IMR-90 (cell line): ENCODE data around the gene VAT1. TPM values are rescaled to one million over a fixed set of nuclear protein-coding genes. Genes with fewer than 3 reads are reported as not detected.

Experiments used
- ATAC-seq: fragments of 200-7000 bp; cut with Tn5 transposase; 2 replicates; pipeline ENCODE4 v1.9.1; 2020; ENCODE audit warnings: low read depth, mild to moderate bottlenecking, moderate library complexity
- BruUV-seq: library from RNA; stranded (reverse); fragments of 400-500 nt; replicated peaks from 2 replicates; lab custom pipeline; 2021; lab: Mats Ljungman, UMichigan
- CTCF ChIA-PET: fragments of 300-600 bp; formaldehyde crosslinking; extraction: SDS; loops from one replicate; lab custom pipeline; 2021; ENCODE audit warnings: antibody characterized with exemption; lab: Yijun Ruan, JAX
- POLR2A ChIA-PET: fragments of 300-600 bp; sonication (Branson Sonifier 250); formaldehyde crosslinking; loops from one replicate; lab custom pipeline; 2022; ENCODE audit warnings: antibody characterized with exemption; ENCODE audit not compliant: unreplicated experiment; lab: Charles Lee
- DNase-seq: peaks from one replicate; pipeline ENCODE4 v3.0.0; 2013
- H2AFZ ChIP-seq: replicated peaks from 2 replicates; pipeline ENCODE3; 2013; ENCODE audit warnings: low read length, mild to moderate bottlenecking; ENCODE audit not compliant: poor library complexity
- H2AK5ac ChIP-seq: 2 replicates; pipeline ENCODE4 v1.6.1; 2013; ENCODE audit warnings: low read depth, low read length, inconsistent platforms
- H2AK9ac ChIP-seq: replicated peaks from 2 replicates; pipeline ENCODE3; 2013; ENCODE audit warnings: mild to moderate bottlenecking, low read depth, low read length, moderate library complexity; ENCODE audit not compliant: poor library complexity
- H2BK120ac ChIP-seq: 2 replicates; pipeline ENCODE4 v1.6.1; 2013; ENCODE audit warnings: low read depth, low read length, inconsistent platforms
- H2BK15ac ChIP-seq: 3 replicates; pipeline ENCODE4 v1.6.1; 2013; ENCODE audit warnings: low read depth, low read length, inconsistent platforms
- H2BK20ac ChIP-seq: 2 replicates; pipeline ENCODE4 v1.6.1; 2013; ENCODE audit warnings: low read depth, mild to moderate bottlenecking, inconsistent platforms, low read length, moderate library complexity
- H2BK5ac ChIP-seq: 2 replicates; pipeline ENCODE4 v1.6.1; 2013; ENCODE audit warnings: mild to moderate bottlenecking, low read depth, low read length, inconsistent platforms; ENCODE audit not compliant: poor library complexity, severe bottlenecking
- H3K14ac ChIP-seq: replicated peaks from 2 replicates; pipeline ENCODE4 v1.6.1; 2013; ENCODE audit warnings: low read depth, low read length, inconsistent platforms
- H3K18ac ChIP-seq: 2 replicates; pipeline ENCODE4 v1.6.1; 2013; ENCODE audit warnings: low read depth, low read length, control low read depth
- H3K23ac ChIP-seq: 2 replicates; pipeline ENCODE4 v1.6.1; 2013; ENCODE audit warnings: low read depth, low read length, inconsistent platforms
- H3K27ac ChIP-seq: 2 replicates; pipeline ENCODE4 v1.5.1; 2013; ENCODE audit warnings: mild to moderate bottlenecking, control low read depth, low read length; ENCODE audit not compliant: insufficient read depth
- H3K27me3 ChIP-seq: 2 replicates; pipeline ENCODE4 v1.6.1; 2013; ENCODE audit warnings: low read length; ENCODE audit not compliant: control insufficient read depth, insufficient read depth
- H3K36me3 ChIP-seq: 2 replicates; pipeline ENCODE4 v1.6.1; 2013; ENCODE audit warnings: low read length, mixed read lengths; ENCODE audit not compliant: control insufficient read depth, insufficient read depth
- H3K4ac ChIP-seq: 2 replicates; pipeline ENCODE4 v1.6.1; 2013; ENCODE audit warnings: low read depth, low read length, inconsistent platforms
- H3K4me1 ChIP-seq: 2 replicates; pipeline ENCODE4 v1.6.1; 2013; ENCODE audit warnings: low read length, mixed read lengths; ENCODE audit not compliant: control insufficient read depth, insufficient read depth
- H3K4me2 ChIP-seq: 2 replicates; pipeline ENCODE4 v1.6.1; 2013; ENCODE audit warnings: low read depth, mild to moderate bottlenecking, control low read depth, low read length, moderate library complexity
- H3K4me3 ChIP-seq: 2 replicates; pipeline ENCODE4 v1.5.1; 2013; ENCODE audit warnings: low read depth, mild to moderate bottlenecking, control low read depth, low read length, moderate library complexity; ENCODE audit not compliant: insufficient read depth
- H3K56ac ChIP-seq: 2 replicates; pipeline ENCODE4 v1.6.1; 2013; ENCODE audit warnings: low read length, inconsistent platforms; ENCODE audit not compliant: insufficient read depth; ENCODE audit errors: extremely low read depth
- H3K79me1 ChIP-seq, 2 experiments: 2 replicates each; pipeline ENCODE4 v1.6.1; 2013; ENCODE audit warnings: low read length in 2 of 2, inconsistent platforms in 1 of 2, low read depth in 1 of 2
- H3K9ac ChIP-seq: 2 replicates; pipeline ENCODE4 v1.6.1; 2013; ENCODE audit warnings: low read depth, low read length, control low read depth
- H3K9me1 ChIP-seq: 2 replicates; pipeline ENCODE4 v1.6.1; 2013; ENCODE audit warnings: low read length, inconsistent platforms; ENCODE audit not compliant: insufficient read depth
- H3K9me3 ChIP-seq: 2 replicates; pipeline ENCODE4 v1.6.1; 2013; ENCODE audit warnings: low read length; ENCODE audit not compliant: control insufficient read depth, insufficient read depth
- H4K20me1 ChIP-seq: 2 replicates; pipeline ENCODE4 v1.6.1; 2013; ENCODE audit warnings: low read length, inconsistent platforms; ENCODE audit not compliant: insufficient read depth
- H4K5ac ChIP-seq: 2 replicates; pipeline ENCODE4 v1.6.1; 2013; ENCODE audit warnings: mild to moderate bottlenecking, low read depth, low read length, control low read depth
- H4K8ac ChIP-seq, 2 experiments: 2 replicates each; pipeline ENCODE4 v1.6.1; 2013; ENCODE audit warnings: low read depth in 2 of 2, low read length in 2 of 2, control low read depth in 1 of 2, inconsistent platforms in 1 of 2
- H4K91ac ChIP-seq: 2 replicates; pipeline ENCODE4 v1.6.1; 2013; ENCODE audit warnings: low read depth, low read length, inconsistent platforms; ENCODE audit not compliant: insufficient read depth
- FOS ChIP-seq: fragments of 150-350 bp; IDR thresholded peaks from 2 replicates; pipeline ENCODE4 v1.6.1; 2016; ENCODE audit warnings: low read depth, low read length
- MAFK ChIP-seq: IDR thresholded peaks from 2 replicates; pipeline ENCODE4 v1.6.1; 2012; ENCODE audit warnings: low read depth, low read length, improper control_type of control experiment
- NFE2L2 ChIP-seq: fragments of 150-350 bp; IDR thresholded peaks from 2 replicates; pipeline ENCODE4 v1.6.1; 2016; ENCODE audit warnings: low read depth, mild to moderate bottlenecking, low read length
- POLR2A ChIP-seq: IDR thresholded peaks from 2 replicates; pipeline ENCODE4 v1.6.1; 2012; ENCODE audit warnings: mild to moderate bottlenecking, low read depth, low read length
- RAD21 ChIP-seq: IDR thresholded peaks from 2 replicates; pipeline ENCODE4 v1.6.1; 2012; ENCODE audit warnings: low read length, improper control_type of control experiment
- RCOR1 ChIP-seq: IDR thresholded peaks from 2 replicates; pipeline ENCODE4 v1.6.1; 2012; ENCODE audit warnings: mild to moderate bottlenecking, low read length, improper control_type of control experiment; ENCODE audit not compliant: insufficient replicate concordance
- USF2 ChIP-seq: fragments of 150-350 bp; IDR thresholded peaks from 2 replicates; pipeline ENCODE4 v1.6.1; 2017; ENCODE audit warnings: mild to moderate bottlenecking, antibody characterized with exemption, low read length, low read depth
- WGBS, 2 experiments: methylation state at CpG; one replicate each; pipeline versions ENCODE4 v1.1.5 to v1.1.7; 2013; ENCODE audit warnings: missing lambda C conversion rate in 2 of 2; ENCODE audit not compliant: insufficient read length in 1 of 2; ENCODE audit errors: extremely low coverage in 2 of 2; 5-methylcytosine and 5-hydroxymethylcytosine counted together
- dilution Hi-C: fragments of 300-500 bp; cut with HindIII; formaldehyde crosslinking; loops from one replicate; pipeline ENCODE4 v1.14.3; 2018; ENCODE audit warnings: low sequenced_read_pairs; ENCODE audit not compliant: unreplicated experiment
- in situ Hi-C: fragments of 300-500 bp; cut with MboI; formaldehyde crosslinking; loops from 3 replicates; pipeline ENCODE4 v1.14.3; 2019; ENCODE audit warnings: low sequenced_read_pairs, inconsistent platforms, mixed read lengths
- intact Hi-C: fragments of 100-400 bp; cut with micrococcal nuclease; formaldehyde crosslinking; loops from 2 replicates; pipeline ENCODE4 v1.10.0; 2022
- polyA plus RNA-seq, 3 experiments: library from polyadenylated mRNA; depleted of rRNA; stranded (reverse); fragments of >200 nt; gene quantifications; 2 replicates each; pipeline ENCODE4 v1.2.3, GENCODE V29; 2012; ENCODE audit warnings: low replicate concordance in 1 of 3
- total RNA-seq: library from RNA; depleted of rRNA; stranded (reverse); fragments of >200 nt; gene quantifications from 2 replicates; pipeline ENCODE4 v1.2.3, GENCODE V29; 2012
- TF ChIP-seq, protein P1 (sequence below): conservative IDR thresholded peaks from 2 replicates; pipeline ENCODE4 v1.5.1; 2012; ENCODE audit warnings: mild to moderate bottlenecking, low read depth, low read length, improper control_type of control experiment
- TF ChIP-seq, protein P2 (sequence below): fragments of 150-350 bp; IDR thresholded peaks from 2 replicates; pipeline ENCODE4 v1.6.1; 2016; ENCODE audit warnings: low read depth, mild to moderate bottlenecking, low read length, moderate library complexity, borderline replicate concordance

VAT1 gene
- total and polyA plus RNA-seq, 2 of the 4 experiments (the other 2 are of a cell fraction) = 97.3 to 101 TPM

DNA sequence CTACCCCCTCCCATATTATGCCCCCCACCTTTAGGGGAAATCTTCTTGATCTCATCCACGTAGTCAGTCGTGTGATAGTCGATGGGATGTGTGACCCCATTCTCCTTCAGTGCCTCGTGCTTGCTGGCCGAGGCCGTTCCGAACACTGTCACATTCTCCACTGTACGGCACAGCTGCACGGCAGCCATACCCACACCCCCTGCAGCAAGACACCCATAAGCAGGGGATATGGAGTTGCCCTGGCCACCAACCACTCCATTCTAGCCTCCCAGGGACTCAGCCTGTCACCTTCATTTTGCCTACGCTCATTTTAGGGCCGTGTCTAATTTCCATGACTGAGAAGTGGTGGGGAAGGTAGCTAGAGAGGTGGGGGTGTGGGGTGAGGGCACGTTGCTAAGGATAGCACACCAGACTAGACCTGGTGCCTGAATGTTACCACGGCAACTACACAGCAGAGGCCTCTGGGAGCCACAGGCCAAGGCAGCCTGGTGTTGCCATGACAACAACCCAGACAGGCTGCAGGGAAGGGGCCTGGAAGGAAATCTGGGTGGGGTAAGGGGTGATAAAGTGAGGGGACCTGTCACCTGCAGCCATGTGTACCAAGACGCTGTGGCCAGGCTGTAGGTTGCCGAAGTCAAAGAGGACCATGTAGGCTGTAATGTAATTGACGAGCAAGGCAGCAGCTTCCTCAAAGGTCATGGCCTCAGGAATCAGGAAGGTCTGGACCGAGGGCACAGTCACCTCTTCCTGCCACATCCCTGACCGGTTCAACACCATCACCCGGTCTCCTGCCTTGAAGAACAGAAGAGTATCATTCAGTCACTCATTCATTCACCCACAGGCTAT is 4.0 kb downstream of the VAT1 start (continued):
- TF ChIP-seq, protein P1, sequence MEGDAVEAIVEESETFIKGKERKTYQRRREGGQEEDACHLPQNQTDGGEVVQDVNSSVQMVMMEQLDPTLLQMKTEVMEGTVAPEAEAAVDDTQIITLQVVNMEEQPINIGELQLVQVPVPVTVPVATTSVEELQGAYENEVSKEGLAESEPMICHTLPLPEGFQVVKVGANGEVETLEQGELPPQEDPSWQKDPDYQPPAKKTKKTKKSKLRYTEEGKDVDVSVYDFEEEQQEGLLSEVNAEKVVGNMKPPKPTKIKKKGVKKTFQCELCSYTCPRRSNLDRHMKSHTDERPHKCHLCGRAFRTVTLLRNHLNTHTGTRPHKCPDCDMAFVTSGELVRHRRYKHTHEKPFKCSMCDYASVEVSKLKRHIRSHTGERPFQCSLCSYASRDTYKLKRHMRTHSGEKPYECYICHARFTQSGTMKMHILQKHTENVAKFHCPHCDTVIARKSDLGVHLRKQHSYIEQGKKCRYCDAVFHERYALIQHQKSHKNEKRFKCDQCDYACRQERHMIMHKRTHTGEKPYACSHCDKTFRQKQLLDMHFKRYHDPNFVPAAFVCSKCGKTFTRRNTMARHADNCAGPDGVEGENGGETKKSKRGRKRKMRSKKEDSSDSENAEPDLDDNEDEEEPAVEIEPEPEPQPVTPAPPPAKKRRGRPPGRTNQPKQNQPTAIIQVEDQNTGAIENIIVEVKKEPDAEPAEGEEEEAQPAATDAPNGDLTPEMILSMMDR = no peak

GRCh38 chr17:43016216-43016615 is 6.0 kb downstream of the VAT1 start:
- BruUV-seq = no TSS peak
- ChIA-PET POLR2A (no interaction called here), CTCF (no interaction called here)
- in situ Hi-C loops = no loop called here
- H3K4me1 ChIP-seq = peaks cover 12% of the 10 kb centered on the region
- no peak overlapping the region for H2AK5ac ChIP-seq
- peak overlapping the region; percentile 19 for H2AFZ ChIP-seq
- H2BK5ac ChIP-seq = no peak overlapping the region
- peaks cover 15 to 59% of the 10 kb centered on the region in 2 experiments; a peak in 3 of 4 replicates for H3K79me1 ChIP-seq
- H4K20me1 ChIP-seq = peaks cover 32% of the 10 kb centered on the region; the same call in 1 of the 2 replicates
- H2BK120ac ChIP-seq = no peak overlapping the region
- no peak overlapping the region for H4K5ac ChIP-seq
- intact Hi-C loops = no loop called here
- peaks cover 30% of the 10 kb centered on the region for H3K9me1 ChIP-seq
- no peak overlapping the region for H3K56ac ChIP-seq
- H4K8ac ChIP-seq = no peak overlapping the region
- H3K36me3 ChIP-seq = peaks cover 59% of the 10 kb centered on the region
- H3K18ac ChIP-seq = no peak overlapping the region
- no peak overlapping the region for H3K9ac ChIP-seq
- no peak overlapping the region for H2BK20ac ChIP-seq
- ATAC-seq (no peak), DNase-seq (no peak)
- H3K14ac ChIP-seq = no peak overlapping the region
- no peak overlapping the region for H2BK15ac ChIP-seq
- H2AK9ac ChIP-seq = no peak overlapping the region
- H3K23ac ChIP-seq = no peak overlapping the region
- H3K9me3 ChIP-seq = no peaks in the 10 kb centered on the region
- H3K4ac ChIP-seq = no peak overlapping the region
- H3K27ac ChIP-seq = no peak overlapping the region
- no peak overlapping the region for H4K91ac ChIP-seq
- dilution Hi-C loops = no loop called here
- H3K4me2 ChIP-seq = no peak overlapping the region
- WGBS, 2 experiments = 92% methylated on average over 2 of the region's 7 CpGs; no CpG with 5 or more reads in 1 of the 2 experiments
- no peaks in the 10 kb centered on the region for H3K27me3 ChIP-seq
- H3K4me3 ChIP-seq = no peak overlapping the region
- TF ChIP-seq, protein P1 = no peak
- TF ChIP-seq USF2 = no peak
- no peak for TF ChIP-seq FOS
- TF ChIP-seq, protein P2, sequence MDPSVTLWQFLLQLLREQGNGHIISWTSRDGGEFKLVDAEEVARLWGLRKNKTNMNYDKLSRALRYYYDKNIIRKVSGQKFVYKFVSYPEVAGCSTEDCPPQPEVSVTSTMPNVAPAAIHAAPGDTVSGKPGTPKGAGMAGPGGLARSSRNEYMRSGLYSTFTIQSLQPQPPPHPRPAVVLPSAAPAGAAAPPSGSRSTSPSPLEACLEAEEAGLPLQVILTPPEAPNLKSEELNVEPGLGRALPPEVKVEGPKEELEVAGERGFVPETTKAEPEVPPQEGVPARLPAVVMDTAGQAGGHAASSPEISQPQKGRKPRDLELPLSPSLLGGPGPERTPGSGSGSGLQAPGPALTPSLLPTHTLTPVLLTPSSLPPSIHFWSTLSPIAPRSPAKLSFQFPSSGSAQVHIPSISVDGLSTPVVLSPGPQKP = no peak
- no peak for TF ChIP-seq MAFK
- no peak for TF ChIP-seq POLR2A
- TF ChIP-seq RAD21 = no peak
- TF ChIP-seq RCOR1 = no peak
- TF ChIP-seq NFE2L2 = no peak
